K562 (cell line): ENCODE measurements around the gene ENO2. TPM values are rescaled to one million over a fixed set of nuclear protein-coding genes. Genes with fewer than 3 reads are reported as not detected.

ENCODE experiments used
- E2F1 ChIP-seq: sonication (generic); formaldehyde crosslinking; IDR thresholded peaks from 2 replicates; pipeline ENCODE4 v1.8.1; 2023; ENCODE audit warnings: mild to moderate bottlenecking, missing genetic modification reagents, moderate library complexity
- EGR1 ChIP-seq: fragments of 450-650 bp; conservative IDR thresholded peaks from 2 replicates; pipeline ENCODE4 v1.6.1; 2017; ENCODE audit warnings: mild to moderate bottlenecking
- ELF2 ChIP-seq: fragments of 250-450 bp; sonication (Bioruptor Pico); IDR thresholded peaks from 2 replicates; pipeline ENCODE4 v1.5.0; 2021; ENCODE audit warnings: mild to moderate bottlenecking
- ILF3 ChIP-seq: fragments of 450-650 bp; IDR thresholded peaks from 2 replicates; pipeline ENCODE4 v1.6.1; 2018; ENCODE audit warnings: antibody characterized with exemption, mild to moderate bottlenecking, moderate library complexity, borderline replicate concordance
- MIER1 ChIP-seq: fragments of 450-650 bp; IDR thresholded peaks from 2 replicates; pipeline ENCODE4 v1.6.1; 2016; ENCODE audit warnings: antibody characterized with exemption, mild to moderate bottlenecking, low read depth
- RBFOX2 ChIP-seq: fragments of 200-400 bp; formaldehyde crosslinking; IDR thresholded peaks from 2 replicates; pipeline ENCODE4 v1.6.1; 2017; ENCODE audit warnings: low read depth, mild to moderate bottlenecking, low read length, moderate library complexity
- TBP ChIP-seq: optimal IDR thresholded peaks from 2 replicates; pipeline ENCODE3; 2011; ENCODE audit warnings: low read depth, low read length, improper control_type of control experiment
- XRCC3 ChIP-seq: fragments of 450-650 bp; IDR thresholded peaks from 2 replicates; pipeline ENCODE4 v1.6.1; 2017; ENCODE audit warnings: mild to moderate bottlenecking, moderate library complexity
- ZFX ChIP-seq: sonication (generic); formaldehyde crosslinking; IDR thresholded peaks from 2 replicates; pipeline ENCODE4 v1.8.0; 2022; ENCODE audit warnings: mild to moderate bottlenecking, missing genetic modification reagents, moderate library complexity
- ZNF639 ChIP-seq, 2 experiments: fragments of 200-800 bp in 1 of 2; sonication (Bioruptor generic) in 1 of 2; sonication (generic) in 1 of 2; formaldehyde crosslinking in 1 of 2; IDR thresholded peaks in 1 of 2; conservative IDR thresholded peaks in 1 of 2; 2 replicates each; pipeline versions ENCODE4 v1.5.0 to v1.6.1; 2016 to 2020; ENCODE audit warnings: missing compliant biosample characterization in 1 of 2, missing genetic modification characterization in 1 of 2, missing genetic modification reagents in 1 of 2
- polyA plus RNA-seq, 8 experiments: library from polyadenylated mRNA; depleted of rRNA in 4 of 8; stranded (reverse) in 5 of 8; unstranded in 3 of 8; fragments of >200 nt; fragmentation: Nextera tagmentation in 2 of 8; fragmentation: Illumina TruSeq in 1 of 8; extraction: Ambion mirVana in 2 of 8; extraction: Trizol in 1 of 8; gene quantifications; 2 replicates each; pipeline versions ENCODE4 v1.2.1 to v1.2.3, GENCODE V29; 2011 to 2014; ENCODE audit warnings: inconsistent platforms in 1 of 8, missing spikeins in 1 of 8
- total RNA-seq, 7 experiments: library from RNA; depleted of rRNA in 6 of 7; stranded (reverse); fragments of >200 nt in 6 of 7; fragmentation: Illumina TruSeq in 2 of 7; extraction: Trizol in 2 of 7; gene quantifications; 2 replicates each; pipeline versions ENCODE4 v1.2.1 to v1.2.3, GENCODE V29; 2011 to 2021; ENCODE audit warnings: low replicate concordance in 1 of 7
- TF ChIP-seq, protein P1 (sequence below): fragments of 250-450 bp; sonication (Bioruptor Pico); IDR thresholded peaks from 2 replicates; pipeline ENCODE4 v1.5.1; 2021; ENCODE audit warnings: mild to moderate bottlenecking
- TF ChIP-seq, protein P2 (sequence below), 2 experiments: fragments of 450-650 bp in 1 of 2; sonication (generic) in 1 of 2; formaldehyde crosslinking; conservative IDR thresholded peaks; 2 replicates each; pipeline versions ENCODE4 v1.4.0 to v1.8.1; 2020 to 2022; ENCODE audit warnings: mild to moderate bottlenecking in 1 of 2, missing genetic modification reagents in 1 of 2
- TF ChIP-seq, protein P3 (sequence below): fragments of 250-450 bp; sonication (Bioruptor Pico); IDR thresholded peaks from 2 replicates; pipeline ENCODE4 v1.4.0; 2020; ENCODE audit warnings: mild to moderate bottlenecking
- TF ChIP-seq, protein P4 (sequence below): IDR thresholded peaks from 3 replicates; pipeline ENCODE4 v1.6.1; 2011; ENCODE audit warnings: borderline replicate concordance, mild to moderate bottlenecking, moderate library complexity; ENCODE audit not compliant: insufficient read length; ENCODE audit errors: extremely low read depth

The ENO2 gene
- total and polyA plus RNA-seq, 9 of the 15 experiments (the other 6 are each of a cell fraction or from before 2014, with no cell fraction given) = 10.9 to 43.3 (median 21.0) TPM

- TF ChIP-seq, protein P1, sequence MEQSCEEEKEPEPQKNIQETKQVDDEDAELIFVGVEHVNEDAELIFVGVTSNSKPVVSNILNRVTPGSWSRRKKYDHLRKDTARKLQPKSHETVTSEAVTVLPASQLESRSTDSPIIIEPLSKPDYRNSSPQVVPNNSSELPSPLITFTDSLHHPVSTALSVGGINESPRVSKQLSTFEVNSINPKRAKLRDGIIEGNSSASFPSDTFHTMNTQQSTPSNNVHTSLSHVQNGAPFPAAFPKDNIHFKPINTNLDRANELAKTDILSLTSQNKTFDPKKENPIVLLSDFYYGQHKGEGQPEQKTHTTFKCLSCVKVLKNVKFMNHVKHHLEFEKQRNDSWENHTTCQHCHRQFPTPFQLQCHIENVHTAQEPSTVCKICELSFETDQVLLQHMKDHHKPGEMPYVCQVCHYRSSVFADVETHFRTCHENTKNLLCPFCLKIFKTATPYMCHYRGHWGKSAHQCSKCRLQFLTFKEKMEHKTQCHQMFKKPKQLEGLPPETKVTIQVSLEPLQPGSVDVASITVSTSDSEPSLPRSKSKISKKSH (CRISPR knock-in tag) = no peak
- TF ChIP-seq ZNF639 (CRISPR knock-in tag; conservative IDR thresholded peaks at IDR 0.05 in 1 of 2, IDR thresholded peaks at IDR 0.05 in 1 of 2) = peak in 1 of 2 experiments; percentile 59; a peak in 2 of 4 replicates
- TF ChIP-seq ELF2 (CRISPR knock-in tag) = no peak
- TF ChIP-seq, protein P2, sequence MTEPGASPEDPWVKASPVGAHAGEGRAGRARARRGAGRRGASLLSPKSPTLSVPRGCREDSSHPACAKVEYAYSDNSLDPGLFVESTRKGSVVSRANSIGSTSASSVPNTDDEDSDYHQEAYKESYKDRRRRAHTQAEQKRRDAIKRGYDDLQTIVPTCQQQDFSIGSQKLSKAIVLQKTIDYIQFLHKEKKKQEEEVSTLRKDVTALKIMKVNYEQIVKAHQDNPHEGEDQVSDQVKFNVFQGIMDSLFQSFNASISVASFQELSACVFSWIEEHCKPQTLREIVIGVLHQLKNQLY (CRISPR knock-in tag; conservative IDR thresholded peaks at IDR 0.05) = no peak
- peak; percentile 94 for TF ChIP-seq EGR1
- TF ChIP-seq XRCC3 = no peak
- peak; percentile 78 for TF ChIP-seq RBFOX2
- TF ChIP-seq MIER1 = no peak
- TF ChIP-seq ZFX (CRISPR knock-in tag) = no peak
- TF ChIP-seq E2F1 (CRISPR knock-in tag) = no peak
- no peak for TF ChIP-seq ILF3
- TF ChIP-seq, protein P3, sequence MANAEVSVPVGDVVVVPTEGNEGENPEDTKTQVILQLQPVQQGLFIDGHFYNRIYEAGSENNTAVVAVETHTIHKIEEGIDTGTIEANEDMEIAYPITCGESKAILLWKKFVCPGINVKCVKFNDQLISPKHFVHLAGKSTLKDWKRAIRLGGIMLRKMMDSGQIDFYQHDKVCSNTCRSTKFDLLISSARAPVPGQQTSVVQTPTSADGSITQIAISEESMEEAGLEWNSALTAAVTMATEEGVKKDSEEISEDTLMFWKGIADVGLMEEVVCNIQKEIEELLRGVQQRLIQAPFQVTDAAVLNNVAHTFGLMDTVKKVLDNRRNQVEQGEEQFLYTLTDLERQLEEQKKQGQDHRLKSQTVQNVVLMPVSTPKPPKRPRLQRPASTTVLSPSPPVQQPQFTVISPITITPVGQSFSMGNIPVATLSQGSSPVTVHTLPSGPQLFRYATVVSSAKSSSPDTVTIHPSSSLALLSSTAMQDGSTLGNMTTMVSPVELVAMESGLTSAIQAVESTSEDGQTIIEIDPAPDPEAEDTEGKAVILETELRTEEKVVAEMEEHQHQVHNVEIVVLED (CRISPR knock-in tag) = peak; percentile 57
- TF ChIP-seq, protein P4, sequence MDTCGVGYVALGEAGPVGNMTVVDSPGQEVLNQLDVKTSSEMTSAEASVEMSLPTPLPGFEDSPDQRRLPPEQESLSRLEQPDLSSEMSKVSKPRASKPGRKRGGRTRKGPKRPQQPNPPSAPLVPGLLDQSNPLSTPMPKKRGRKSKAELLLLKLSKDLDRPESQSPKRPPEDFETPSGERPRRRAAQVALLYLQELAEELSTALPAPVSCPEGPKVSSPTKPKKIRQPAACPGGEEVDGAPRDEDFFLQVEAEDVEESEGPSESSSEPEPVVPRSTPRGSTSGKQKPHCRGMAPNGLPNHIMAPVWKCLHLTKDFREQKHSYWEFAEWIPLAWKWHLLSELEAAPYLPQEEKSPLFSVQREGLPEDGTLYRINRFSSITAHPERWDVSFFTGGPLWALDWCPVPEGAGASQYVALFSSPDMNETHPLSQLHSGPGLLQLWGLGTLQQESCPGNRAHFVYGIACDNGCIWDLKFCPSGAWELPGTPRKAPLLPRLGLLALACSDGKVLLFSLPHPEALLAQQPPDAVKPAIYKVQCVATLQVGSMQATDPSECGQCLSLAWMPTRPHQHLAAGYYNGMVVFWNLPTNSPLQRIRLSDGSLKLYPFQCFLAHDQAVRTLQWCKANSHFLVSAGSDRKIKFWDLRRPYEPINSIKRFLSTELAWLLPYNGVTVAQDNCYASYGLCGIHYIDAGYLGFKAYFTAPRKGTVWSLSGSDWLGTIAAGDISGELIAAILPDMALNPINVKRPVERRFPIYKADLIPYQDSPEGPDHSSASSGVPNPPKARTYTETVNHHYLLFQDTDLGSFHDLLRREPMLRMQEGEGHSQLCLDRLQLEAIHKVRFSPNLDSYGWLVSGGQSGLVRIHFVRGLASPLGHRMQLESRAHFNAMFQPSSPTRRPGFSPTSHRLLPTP = no peak
- TF ChIP-seq TBP = no peak
Measured at GRCh38 chr12:6961278-6961694, 46.9 kb downstream of the ENO2 start (continued).
